DMS 273 (cell line): ENCODE results near the gene ZNF33B.
"Not testable (repeated sequence)": the region's sequence is repeated elsewhere in the genome, so short reads cannot be mapped to it uniquely, and the experiment has no call there.

Experiments used
- DNase-seq: peaks from one replicate; lab custom pipeline; 2025; ENCODE audit not compliant: unreplicated experiment; lab: John Stamatoyannopoulos, UW

The ZNF33B gene

GRCh38 chr10:42638055-42638820 lies at the start of gene ZNF33B:
Gene ZNF33B (minus strand): TSS chr10:42638570. CDS start chr10:42636928, 1,642 bp downstream.
- peak; percentile 95 for DNase-seq

GRCh38 chr10:42684517-42684916 lies 46.1 kb upstream of the ZNF33B start:
- no peak for DNase-seq

GRCh38 chr10:42680267-42680666 lies 41.9 kb upstream of the ZNF33B start:
- DNase-seq = no peak

GRCh38 chr10:42665181-42665979 lies 27.0 kb upstream of the ZNF33B start:
- not testable (repeated sequence) for DNase-seq

- DNase-seq = no peak
Measured at GRCh38 chr10:42654419-42654818, 16.0 kb upstream of the ZNF33B start.

GRCh38 chr10:42652858-42653257 lies 14.5 kb upstream of the ZNF33B start:
- DNase-seq = no peak

- no peak for DNase-seq
Measured at GRCh38 chr10:42650374-42650773, 12.0 kb upstream of the ZNF33B start.

GRCh38 chr10:42648512-42648911 lies 10.1 kb upstream of the ZNF33B start:
- no peak for DNase-seq

- DNase-seq = no peak
Measured at GRCh38 chr10:42646687-42647640, 8.6 kb upstream of the ZNF33B start.

GRCh38 chr10:42646214-42646613 lies 7.8 kb upstream of the ZNF33B start:
- DNase-seq = no peak

GRCh38 chr10:42645516-42645915 lies 7.1 kb upstream of the ZNF33B start:
- DNase-seq = no peak

- no peak for DNase-seq
Measured at GRCh38 chr10:42645103-42645502, 6.7 kb upstream of the ZNF33B start.

- no peak for DNase-seq
Measured at GRCh38 chr10:42640610-42641229, 2.4 kb upstream of the ZNF33B start.

GRCh38 chr10:42638821-42639270 lies 476 bp upstream of the ZNF33B start:
- DNase-seq = no peak

- no peak for DNase-seq
Measured at GRCh38 chr10:42637648-42638054, 719 bp downstream of the ZNF33B start.

- DNase-seq = no peak
Measured at GRCh38 chr10:42637142-42637541, 1.2 kb downstream of the ZNF33B start.

- no peak for DNase-seq
Measured at GRCh38 chr10:42635098-42635497, 3.3 kb downstream of the ZNF33B start.

- no peak for DNase-seq
Measured at GRCh38 chr10:42632564-42632963, 5.8 kb downstream of the ZNF33B start.

- no peak for DNase-seq
Measured at GRCh38 chr10:42630537-42631134, 7.7 kb downstream of the ZNF33B start.

- DNase-seq = no peak
Measured at GRCh38 chr10:42623929-42624328, 14.4 kb downstream of the ZNF33B start.
